Pancreas (tissue), 10 donors: ENCODE measurements around the gene GTF3C6. TPM values are rescaled to one million over a fixed set of nuclear protein-coding genes. Genes with fewer than 3 reads are reported as not detected.
"Not testable (repeated sequence)": the region's sequence is repeated elsewhere in the genome, so short reads cannot be mapped to it uniquely, and the experiment has no call there.

Source experiments
- ATAC-seq, 4 donors: fragments of 200-7000 bp; cut with Tn5 transposase; one replicate each; pipeline versions ENCODE4 v1.8.0 to v1.9.1; 2020; ENCODE audit warnings: mild to moderate bottlenecking in 4 of 4, moderate library complexity in 4 of 4
- DNase-seq, 6 donors: peaks; one replicate each; pipeline ENCODE4 v3.0.0-alpha.2; 2020
- FAIRE-seq: peaks from 2 replicates; lab custom pipeline; 2012; peaks lifted over from hg19 to GRCh38; lab: Jason Lieb, UNC
- H3K27ac ChIP-seq, 4 donors: fragments of 200-600 bp; sonication (generic); 1 replicate in 3 of 4; 2 replicates in 1 of 4; pipeline versions ENCODE4 v1.5.0 to v1.8.0; 2020
- H3K27me3 ChIP-seq, 4 donors: fragments of 200-600 bp; one replicate each; pipeline ENCODE4 v1.8.0; 2021
- H3K36me3 ChIP-seq, 3 donors: fragments of 200-600 bp; sonication (generic) in 1 of 3; one replicate each; pipeline versions ENCODE4 v1.5.0 to v1.8.0; 2020 to 2021
- H3K4me1 ChIP-seq, 3 donors: fragments of 200-600 bp; one replicate each; pipeline ENCODE4 v1.8.0; 2021
- H3K4me3 ChIP-seq, 4 donors: fragments of 200-600 bp; sonication (generic) in 2 of 4; one replicate each; pipeline versions ENCODE4 v1.5.0 to v1.8.0; 2020 to 2021
- H3K9me3 ChIP-seq, 4 donors: fragments of 200-600 bp; one replicate each; pipeline ENCODE4 v1.8.0; 2021
- WGBS, 2 donors: extraction: QIAGEN DNeasy Blood & Tissue Kit; methylation state at CpG; one replicate each; pipeline ENCODE4 v1.1.7; 2013; 5-methylcytosine and 5-hydroxymethylcytosine counted together
- intact Hi-C, 3 donors: fragments of 100-400 bp; cut with DNase I; formaldehyde crosslinking; loops; one replicate each; pipeline versions ENCODE4 v1.11.1 to v1.14.2; 2022
- polyA plus RNA-seq, 2 donors: library from polyadenylated mRNA; stranded (reverse); fragments of 200-250 nt; gene quantifications; one replicate each; pipeline ENCODE4 v1.2.3, GENCODE V29; 2013
- total RNA-seq, 6 donors: library from RNA; stranded (reverse); fragmentation: NEBNext Ultra II Directional in 4 of 6; extraction: Animal tissue kit (Norgen Biotek cat#: 25700) in 4 of 6; gene quantifications; one replicate each; pipeline versions ENCODE4 v1.2.1 to v1.2.4, GENCODE V29; 2021 to 2023
- TF ChIP-seq, protein P1 (sequence below), 4 donors: fragments of 200-600 bp; sonication (generic) in 3 of 4; IDR thresholded peaks; one replicate each; pipeline versions ENCODE4 v1.5.0 to v1.8.0; 2021; ENCODE audit warnings: antibody characterized with exemption in 4 of 4
- donor health status: healthy with polysubstance abuse.
- donor health status: DM: no; HTN: no; CAD: no; lungs with moderate emphysema.
- donor health status: DM: no; HTN: no; CAD: no.
- donor health status: control.
- donor health status: control.
- donor health status: Bipolar disorder and iron deficiency.
- donor health status: DM: yes; HTN: yes; CAD: no.
- donor health status: DM: no; HTN: no; CAD: no.
- donor health status: DM: no; HTN: no; CAD: no.
- donor health status: DM: yes; HTN: yes; CAD: no.

GTF3C6 gene
- total and polyA plus RNA-seq, 8 donors, result 14.8 to 37.1 (median 26.1) TPM

DNA sequence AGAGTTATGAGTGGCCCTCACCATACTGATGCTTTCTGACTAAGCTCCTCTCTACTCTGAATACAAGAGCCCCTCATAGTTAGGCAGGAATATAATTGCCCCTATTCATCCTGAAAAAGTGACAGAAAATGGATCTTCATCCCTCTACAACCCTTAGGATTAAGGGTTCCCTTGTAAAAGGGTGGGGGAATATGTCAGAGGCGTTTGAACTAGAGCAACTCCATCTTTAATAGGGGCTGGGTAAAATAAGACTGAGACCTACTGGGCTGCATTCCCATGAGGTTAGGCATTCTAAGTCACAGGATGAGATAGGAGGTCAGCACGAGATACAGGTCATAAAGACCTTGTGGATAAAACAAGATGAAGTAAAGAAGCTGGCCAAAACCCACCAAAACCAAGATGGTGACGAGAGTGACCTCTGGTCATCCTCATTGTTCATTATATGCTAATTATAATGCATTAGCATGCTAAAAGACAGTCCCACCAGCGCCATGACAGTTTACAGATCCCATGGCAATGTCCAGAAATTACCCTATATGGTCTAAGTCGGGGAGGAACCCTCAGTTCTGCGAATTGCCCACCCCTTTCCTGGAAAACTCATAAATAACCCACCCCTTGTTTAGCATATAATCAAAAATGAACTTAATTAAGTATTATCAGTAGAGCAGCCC, 4.7 kb upstream of the GTF3C6 start:
- no peak for ATAC-seq
- no peaks in the 10 kb centered on the region for H3K9me3 ChIP-seq
- H3K27me3 ChIP-seq, result no peaks in the 10 kb centered on the region
- DNase-seq, result no peak
- no peak overlapping the region for H3K4me3 ChIP-seq
- H3K4me1 ChIP-seq, result peaks cover 0 to 5% (median 0%) of the 10 kb centered on the region in 3 donors
- H3K27ac ChIP-seq, result no peak overlapping the region
- no peak for FAIRE-seq
- intact Hi-C loops, result loop anchor here in 1 of 3 donors (5.0 kb wide), 2 partner anchors 266 to 426 kb away; no protein-coding TSS in a partner anchor
- 73 to 91% methylated on average over 6 of the region's 6 CpGs for WGBS, 2 donors
- TF ChIP-seq, protein P1, sequence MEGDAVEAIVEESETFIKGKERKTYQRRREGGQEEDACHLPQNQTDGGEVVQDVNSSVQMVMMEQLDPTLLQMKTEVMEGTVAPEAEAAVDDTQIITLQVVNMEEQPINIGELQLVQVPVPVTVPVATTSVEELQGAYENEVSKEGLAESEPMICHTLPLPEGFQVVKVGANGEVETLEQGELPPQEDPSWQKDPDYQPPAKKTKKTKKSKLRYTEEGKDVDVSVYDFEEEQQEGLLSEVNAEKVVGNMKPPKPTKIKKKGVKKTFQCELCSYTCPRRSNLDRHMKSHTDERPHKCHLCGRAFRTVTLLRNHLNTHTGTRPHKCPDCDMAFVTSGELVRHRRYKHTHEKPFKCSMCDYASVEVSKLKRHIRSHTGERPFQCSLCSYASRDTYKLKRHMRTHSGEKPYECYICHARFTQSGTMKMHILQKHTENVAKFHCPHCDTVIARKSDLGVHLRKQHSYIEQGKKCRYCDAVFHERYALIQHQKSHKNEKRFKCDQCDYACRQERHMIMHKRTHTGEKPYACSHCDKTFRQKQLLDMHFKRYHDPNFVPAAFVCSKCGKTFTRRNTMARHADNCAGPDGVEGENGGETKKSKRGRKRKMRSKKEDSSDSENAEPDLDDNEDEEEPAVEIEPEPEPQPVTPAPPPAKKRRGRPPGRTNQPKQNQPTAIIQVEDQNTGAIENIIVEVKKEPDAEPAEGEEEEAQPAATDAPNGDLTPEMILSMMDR (IDR thresholded peaks at IDR 0.05), result no peak
- no peaks in the 10 kb centered on the region for H3K36me3 ChIP-seq

DNA sequence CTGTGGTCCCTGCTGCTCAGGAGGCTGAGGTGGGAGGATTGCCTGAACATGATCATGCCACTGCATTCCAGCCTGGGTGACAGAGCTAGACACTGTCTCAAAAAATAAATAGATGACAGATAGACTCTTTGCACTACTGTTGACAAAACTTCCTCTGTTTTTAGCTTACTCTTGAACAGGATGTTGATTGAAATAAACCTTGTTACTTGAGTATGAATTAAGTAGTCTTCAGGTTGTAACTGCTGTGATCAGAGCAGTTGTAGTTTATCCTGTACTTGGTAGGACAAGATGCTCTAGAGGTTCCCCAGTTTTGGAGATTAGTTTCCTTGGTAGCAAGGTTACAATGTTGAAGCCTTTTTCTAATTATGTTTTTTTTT, 1.5 kb downstream of the GTF3C6 start:
- Histone ChIP-seq H3K4me3 (no peak overlapping the region), H3K27ac (no peak overlapping the region), H3K27me3 (no peaks in the 10 kb centered on the region), H3K4me1 (peaks cover 0 to 5% (median 5%) of the 10 kb centered on the region in 3 donors), H3K36me3 (peaks cover 0 to 15% (median 2%) of the 10 kb centered on the region in 3 donors), H3K9me3 (no peaks in the 10 kb centered on the region)
- no peak for FAIRE-seq
- TF ChIP-seq, protein P1 (IDR thresholded peaks at IDR 0.05), result no peak
- intact Hi-C loops, result no loop called here
- DNase-seq, result no peak
- no peak for ATAC-seq

DNA sequence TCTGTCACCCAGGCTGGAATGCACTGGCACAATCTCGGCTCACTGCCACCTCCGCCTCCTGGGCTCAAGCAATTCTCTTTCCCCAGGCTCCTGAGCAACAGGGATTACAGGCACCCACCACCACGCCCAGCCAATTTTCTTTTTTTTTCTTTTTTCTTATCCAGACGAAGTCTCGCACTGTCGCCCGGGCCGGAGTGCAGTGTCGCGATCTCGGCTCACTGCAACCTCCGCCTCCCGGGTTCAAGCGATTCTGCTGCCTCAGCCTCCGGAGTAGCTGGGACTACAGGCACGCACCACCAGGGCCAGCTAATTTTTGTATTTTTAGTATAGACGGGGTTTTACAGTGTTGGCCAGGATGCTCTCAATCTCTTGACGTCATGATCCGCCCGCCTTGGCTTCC, 4.1 kb downstream of the GTF3C6 start:
- H3K27ac ChIP-seq, H3K4me3 ChIP-seq, ATAC-seq, H3K4me1 ChIP-seq, DNase-seq, H3K9me3 ChIP-seq, H3K27me3 ChIP-seq, FAIRE-seq, intact Hi-C loops: not testable (repeated sequence)
- 94 to 96% methylated on average over 20 of the region's 20 CpGs for WGBS, 2 donors
- peaks cover 2 to 25% (median 3%) of the 10 kb centered on the region in 3 donors for H3K36me3 ChIP-seq

DNA sequence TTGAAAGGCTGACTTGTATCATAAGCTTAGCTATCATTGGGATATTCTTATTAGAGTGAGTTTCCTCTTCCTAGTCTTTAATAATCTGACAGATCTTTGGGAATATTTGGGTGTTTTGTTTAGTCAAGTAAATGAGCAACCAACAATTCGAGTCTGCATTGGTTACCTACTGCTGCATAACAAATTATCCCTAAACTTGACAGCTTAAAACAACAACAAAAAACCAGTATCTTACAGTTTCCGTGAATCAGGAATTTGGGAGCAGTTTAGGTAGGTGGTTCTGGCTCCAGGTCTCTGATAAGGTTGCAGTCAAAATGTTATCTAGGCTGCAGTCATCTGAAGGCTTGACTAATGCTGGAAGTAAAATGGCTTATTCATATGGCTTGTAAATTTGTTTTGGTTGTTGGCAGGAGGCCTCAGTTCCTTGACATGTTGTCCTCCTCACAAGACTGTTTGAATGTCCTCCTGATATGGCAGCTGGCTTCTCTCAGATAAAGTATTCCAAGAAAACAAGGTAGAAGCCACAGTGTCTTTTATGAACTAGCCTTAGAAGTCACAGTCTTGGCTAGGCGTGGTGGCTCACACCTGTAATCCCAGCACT, 7.2 kb downstream of the GTF3C6 start:
- peaks cover 2 to 29% (median 3%) of the 10 kb centered on the region in 3 donors for H3K36me3 ChIP-seq
- H3K9me3 ChIP-seq, result no peaks in the 10 kb centered on the region
- intact Hi-C loops, result no loop called here
- FAIRE-seq (no peak), DNase-seq (no peak), ATAC-seq (no peak)
- H3K4me1 ChIP-seq, result no peaks in the 10 kb centered on the region
- H3K27ac ChIP-seq, result no peak overlapping the region
- TF ChIP-seq, protein P1 (IDR thresholded peaks at IDR 0.05), result no peak
- H3K4me3 ChIP-seq, result no peak overlapping the region
- no peaks in the 10 kb centered on the region for H3K27me3 ChIP-seq
- 90 to 95% methylated on average over 3 of the region's 3 CpGs for WGBS, 2 donors

DNA sequence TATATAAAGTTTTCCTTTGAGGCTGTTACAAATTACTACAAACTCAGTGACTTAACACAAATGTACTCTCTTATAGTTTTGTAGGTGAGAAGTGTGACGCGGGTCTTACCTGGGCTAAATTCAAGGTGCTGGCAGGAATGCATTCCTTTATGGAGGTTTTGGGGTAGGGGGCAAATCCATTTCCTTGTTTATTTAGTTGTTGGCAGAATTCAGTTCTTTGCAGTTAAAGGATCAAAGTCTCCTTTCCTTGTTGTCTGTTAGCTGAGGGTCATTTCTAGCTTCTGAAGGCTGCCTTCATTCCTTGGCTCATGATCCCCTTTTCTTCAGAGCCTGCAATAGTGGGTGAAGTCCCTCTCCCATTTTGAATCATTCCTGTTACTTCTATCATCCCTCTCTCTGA, 10.2 kb downstream of the GTF3C6 start:
- not testable (repeated sequence) for H3K4me3 ChIP-seq
- WGBS, 2 donors, result 91 to 97% methylated on average over 2 of the region's 2 CpGs

DNA sequence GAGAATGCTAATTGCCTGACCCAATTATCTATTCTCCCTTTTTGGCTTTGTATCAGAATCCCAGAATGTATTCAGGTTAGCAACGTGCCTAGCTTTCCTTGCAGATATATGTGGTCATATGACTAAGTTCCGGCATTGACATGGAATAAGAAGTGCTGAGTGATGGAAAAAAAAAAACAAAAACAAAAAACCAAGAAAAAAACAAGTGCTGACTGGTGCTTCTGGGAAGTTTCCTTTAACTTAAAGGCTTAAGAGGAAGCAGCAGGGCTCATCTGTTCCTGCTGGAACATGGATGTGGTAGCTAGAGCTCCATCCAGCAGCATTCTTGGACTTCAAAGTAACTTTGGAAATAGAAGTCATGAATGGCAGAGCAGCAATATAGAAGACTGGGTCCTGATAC, 13.0 kb downstream of the GTF3C6 start:
- ATAC-seq (peak in 1 of 4 donors; percentile 45), FAIRE-seq (no peak), DNase-seq (no peak)
- H3K4me3 ChIP-seq, result no peak overlapping the region
- TF ChIP-seq, protein P1 (IDR thresholded peaks at IDR 0.05), result no peak
- no peak overlapping the region for H3K27ac ChIP-seq
- H3K27me3 ChIP-seq, result no peaks in the 10 kb centered on the region
- peaks cover 0 to 6% (median 2%) of the 10 kb centered on the region in 3 donors for H3K36me3 ChIP-seq
- 59 to 78% methylated on average over 2 of the region's 2 CpGs for WGBS, 2 donors
- no peaks in the 10 kb centered on the region for H3K9me3 ChIP-seq
- H3K4me1 ChIP-seq, result no peaks in the 10 kb centered on the region
- intact Hi-C loops, result no loop called here

More for the DNA sequence above, 10.2 kb downstream of the GTF3C6 start:
- H3K9me3 ChIP-seq, H3K27ac ChIP-seq, H3K4me1 ChIP-seq, ATAC-seq, FAIRE-seq, intact Hi-C loops, DNase-seq, H3K27me3 ChIP-seq: not testable (repeated sequence)
- peaks cover 0 to 14% (median 3%) of the 10 kb centered on the region in 3 donors for H3K36me3 ChIP-seq
